Activated naive CD8-positive, alpha-beta T cell treated with anti-CD3 and anti-CD28 coated beads, Interleukin-2, amount 50 U/mL, for 16 hours (primary cell): ENCODE measurements around the gene EVX2.

Experiments
- DNase-seq: peaks from one replicate; pipeline ENCODE4 v3.0.0-alpha.2; 2020; ENCODE audit warnings: low read depth, low spot score

EVX2 gene

DNA sequence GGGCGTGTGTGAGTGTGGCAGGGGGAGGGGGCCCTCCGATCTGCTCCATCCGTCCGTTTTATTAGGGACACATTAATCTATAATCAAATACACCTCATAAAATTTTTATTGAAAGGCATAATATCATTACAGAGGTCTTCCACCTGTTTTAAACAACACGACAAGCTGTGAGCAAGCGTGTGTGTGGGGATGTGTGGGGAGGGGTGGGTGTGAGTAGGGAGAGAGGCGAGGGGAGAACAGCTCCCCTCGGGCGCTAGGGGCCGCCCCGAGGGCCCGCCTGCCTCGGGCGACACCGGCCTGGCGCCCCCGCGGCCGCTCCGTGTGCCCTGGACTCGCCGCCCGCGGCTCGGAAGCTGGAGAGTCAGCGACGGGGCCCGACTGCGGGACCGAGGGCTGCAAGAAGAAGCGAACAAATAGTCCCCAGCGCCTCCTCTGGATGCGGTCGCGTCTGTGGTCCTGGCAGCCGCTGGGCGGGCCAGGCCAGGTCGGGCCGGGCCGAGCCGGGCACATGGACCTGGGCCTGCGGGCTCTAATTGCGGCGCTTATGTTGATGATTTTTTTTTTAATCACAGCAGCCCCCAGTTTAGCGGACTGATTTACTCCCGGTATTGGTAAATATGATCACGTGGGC, 38.4 kb upstream of the EVX2 start:
- no peak for DNase-seq

GRCh38 chr2:176121190-176122051, 37.7 kb upstream of the EVX2 start:
- no peak for DNase-seq

DNA sequence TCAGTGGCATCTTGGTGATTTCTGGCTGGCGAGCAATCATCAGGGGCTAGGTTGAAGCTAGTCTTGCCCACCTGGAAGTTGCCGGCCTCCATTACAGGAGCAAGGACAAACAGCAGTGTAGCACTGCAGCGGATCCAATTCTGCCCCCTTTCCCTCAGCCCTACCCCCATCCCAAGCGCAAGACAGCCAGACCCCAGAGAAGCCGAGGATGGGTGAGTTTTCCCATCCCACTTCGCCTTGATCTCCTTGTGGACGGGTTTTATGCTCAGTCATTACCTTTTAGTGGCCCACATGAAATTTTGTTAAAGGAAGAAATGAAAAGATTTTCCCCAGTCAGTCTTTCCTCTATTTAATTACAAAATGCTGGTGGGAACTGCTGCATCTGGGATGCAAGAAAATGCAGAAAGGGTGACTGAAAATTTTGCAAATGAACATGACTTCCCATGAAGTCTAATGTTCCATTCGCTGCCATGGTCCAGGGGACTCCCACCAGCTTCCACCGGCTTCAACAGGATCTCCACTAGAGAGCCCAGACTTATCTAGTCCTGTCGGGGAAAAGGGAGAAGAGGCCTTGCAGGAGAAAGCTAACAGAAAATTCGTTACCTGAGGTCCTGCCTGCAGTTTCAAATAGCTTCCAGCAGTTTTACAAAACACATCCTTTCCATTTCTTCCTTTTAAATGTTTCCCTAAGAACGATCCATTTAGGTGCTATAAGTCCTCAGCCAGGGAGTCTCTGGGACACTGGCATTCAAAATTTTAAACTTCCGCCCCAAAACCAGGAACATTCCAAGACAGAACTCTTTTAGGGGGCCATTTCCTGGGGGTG, 36.8 kb upstream of the EVX2 start:
- no peak for DNase-seq

DNA sequence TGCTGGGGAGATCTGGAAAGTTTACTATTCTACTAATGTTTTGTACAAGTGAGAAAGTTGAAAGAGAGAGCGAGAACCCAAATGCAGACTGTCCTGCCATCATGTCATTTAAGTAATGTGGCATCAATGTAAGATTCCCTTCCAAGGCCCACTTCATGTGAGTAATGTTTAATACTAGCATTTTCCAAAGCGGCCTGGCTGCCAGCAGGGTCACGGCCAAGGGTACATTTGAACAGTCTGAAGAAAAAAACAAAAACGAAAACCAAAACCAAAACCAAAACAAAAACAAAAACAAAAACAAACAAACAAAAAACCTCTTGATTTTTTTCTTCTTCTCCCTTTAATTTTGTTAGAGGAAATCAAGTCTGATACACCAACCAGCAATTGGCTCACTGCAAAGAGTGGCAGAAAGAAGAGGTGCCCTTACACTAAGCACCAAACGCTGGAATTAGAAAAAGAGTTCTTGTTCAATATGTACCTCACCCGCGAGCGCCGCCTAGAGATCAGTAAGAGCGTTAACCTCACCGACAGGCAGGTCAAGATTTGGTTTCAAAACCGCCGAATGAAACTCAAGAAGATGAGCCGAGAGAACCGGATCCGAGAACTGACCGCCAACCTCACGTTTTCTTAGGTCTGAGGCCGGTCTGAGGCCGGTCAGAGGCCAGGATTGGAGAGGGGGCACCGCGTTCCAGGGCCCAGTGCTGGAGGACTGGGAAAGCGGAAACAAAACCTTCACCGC, 35.0 kb upstream of the EVX2 start:
- no peak for DNase-seq

- DNase-seq = no peak
Measured at GRCh38 chr2:176117823-176118371, 34.1 kb upstream of the EVX2 start.

DNA sequence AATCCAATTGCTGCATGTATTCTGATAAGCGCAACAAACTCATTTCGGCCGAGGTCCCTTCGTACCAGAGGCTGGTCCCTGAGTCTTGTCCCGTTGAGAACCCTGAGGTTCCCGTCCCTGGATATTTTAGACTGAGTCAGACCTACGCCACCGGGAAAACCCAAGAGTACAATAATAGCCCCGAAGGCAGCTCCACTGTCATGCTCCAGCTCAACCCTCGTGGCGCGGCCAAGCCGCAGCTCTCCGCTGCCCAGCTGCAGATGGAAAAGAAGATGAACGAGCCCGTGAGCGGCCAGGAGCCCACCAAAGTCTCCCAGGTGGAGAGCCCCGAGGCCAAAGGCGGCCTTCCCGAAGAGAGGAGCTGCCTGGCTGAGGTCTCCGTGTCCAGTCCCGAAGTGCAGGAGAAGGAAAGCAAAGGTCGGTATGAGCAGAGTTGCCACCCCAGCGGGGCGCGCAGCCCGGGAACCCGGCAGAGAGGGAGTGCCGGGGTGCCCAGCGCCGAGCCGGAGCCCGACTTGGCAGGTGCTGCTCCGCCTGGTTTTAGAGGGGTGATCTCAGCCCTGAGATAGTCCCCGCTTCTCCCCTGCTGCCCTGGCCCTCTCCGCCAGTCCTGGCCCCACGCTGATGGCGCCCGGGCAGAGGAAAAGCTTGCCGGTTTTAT, 33.5 kb upstream of the EVX2 start:
- DNase-seq = no peak

DNA sequence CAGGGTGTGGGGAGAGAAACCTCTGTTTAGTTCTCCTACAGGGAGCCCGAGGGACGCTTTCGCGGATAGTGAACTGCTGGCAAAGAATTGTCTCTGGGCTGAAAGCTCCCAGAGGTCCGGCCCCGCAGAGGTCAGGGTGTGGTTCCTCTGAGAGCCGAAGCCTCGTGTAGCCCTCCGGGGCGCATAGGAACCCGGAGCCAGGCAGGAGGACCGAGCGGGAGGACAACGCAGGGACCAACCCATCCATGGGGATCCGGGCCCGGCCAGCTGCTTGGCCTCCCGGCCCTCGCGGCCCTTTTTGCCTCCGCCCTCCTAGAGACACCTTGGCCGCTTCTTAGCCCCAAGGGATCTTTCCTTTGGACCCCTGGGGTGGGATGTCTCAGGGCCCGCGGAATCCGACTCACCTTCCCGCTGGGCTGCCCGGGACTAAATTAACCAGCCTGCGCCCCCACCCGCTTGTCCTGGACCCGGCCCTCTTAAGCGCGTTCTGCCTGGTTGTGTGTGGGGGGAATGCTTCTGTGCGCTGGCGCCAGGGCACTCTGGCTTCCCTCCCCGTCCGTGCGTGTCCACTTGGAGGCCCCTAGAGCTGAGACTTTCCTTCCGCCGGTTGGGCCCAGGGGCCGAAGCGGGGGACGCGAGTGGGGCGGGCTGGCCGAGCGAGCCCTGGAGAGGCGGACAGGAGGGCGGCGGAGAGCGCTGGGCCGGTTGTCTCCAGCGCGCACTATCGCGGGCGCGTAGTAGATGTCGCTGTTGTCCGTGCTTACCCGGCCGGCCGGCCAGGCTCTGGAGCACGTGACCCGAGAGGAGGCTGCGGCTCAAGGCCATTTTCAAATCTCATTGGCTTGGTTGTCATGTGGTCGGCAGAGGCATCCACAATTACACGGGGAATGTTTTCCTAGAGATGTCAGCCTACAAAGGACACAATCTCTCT, 32.4 kb upstream of the EVX2 start, which contains the start of gene HOXD10:
Gene HOXD10 (plus strand): TSS at position 896 of the 931 bp plus-strand sequence. CDS start 56 bp downstream, outside the sequence.
- DNase-seq = no peak

GRCh38 chr2:176114930-176115625, 31.3 kb upstream of the EVX2 start:
- DNase-seq = no peak

- DNase-seq = no peak
Measured at GRCh38 chr2:176114120-176114929, 30.6 kb upstream of the EVX2 start.

DNA sequence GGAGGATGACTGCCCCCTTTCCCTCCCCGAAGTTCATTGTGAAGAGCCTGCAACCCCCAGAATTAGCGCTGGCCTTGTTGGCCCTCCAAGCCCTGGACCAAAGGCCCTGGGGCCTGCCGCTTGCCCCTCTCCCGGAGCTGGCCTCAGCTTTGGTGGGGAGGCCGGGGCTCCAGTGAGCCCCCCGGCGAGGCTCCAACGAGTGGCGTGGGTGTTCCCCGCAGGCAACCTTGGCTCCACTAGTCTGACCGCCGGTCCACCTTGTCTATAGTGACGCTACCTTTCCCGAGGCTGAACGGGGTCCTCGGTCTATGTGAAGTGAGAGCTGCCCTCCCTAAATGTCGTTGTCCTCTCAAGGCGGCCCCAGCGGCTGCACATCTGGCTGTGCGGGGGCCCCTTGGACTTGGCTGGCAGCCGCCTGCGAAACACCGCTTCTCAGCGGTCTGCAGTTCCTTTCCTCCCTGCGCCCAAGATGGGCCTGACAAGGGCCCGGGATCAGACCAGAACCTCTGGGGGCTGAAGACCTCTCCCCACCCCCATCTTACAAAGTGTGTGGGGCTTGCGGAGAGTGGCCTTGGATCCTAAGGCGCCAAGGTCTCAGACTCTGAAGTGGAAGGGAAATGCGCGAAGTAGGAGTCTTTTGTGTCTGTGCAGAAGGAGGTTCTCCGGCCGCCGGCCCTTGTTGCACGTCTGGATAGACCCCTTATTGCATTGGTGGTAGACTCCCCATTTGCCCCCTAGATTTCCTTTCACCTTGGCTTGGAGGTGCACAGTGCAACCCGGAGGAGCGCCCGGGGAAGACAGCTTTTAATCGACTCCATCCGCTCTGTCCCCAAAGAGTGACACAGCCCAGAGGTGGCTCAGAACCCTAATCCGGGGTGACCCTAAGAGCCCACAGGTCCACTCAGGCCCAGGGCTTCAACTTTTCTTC, 28.9 kb upstream of the EVX2 start:
- DNase-seq = no peak

- no peak for DNase-seq
Measured at GRCh38 chr2:176111846-176112374, 28.1 kb upstream of the EVX2 start.

DNA sequence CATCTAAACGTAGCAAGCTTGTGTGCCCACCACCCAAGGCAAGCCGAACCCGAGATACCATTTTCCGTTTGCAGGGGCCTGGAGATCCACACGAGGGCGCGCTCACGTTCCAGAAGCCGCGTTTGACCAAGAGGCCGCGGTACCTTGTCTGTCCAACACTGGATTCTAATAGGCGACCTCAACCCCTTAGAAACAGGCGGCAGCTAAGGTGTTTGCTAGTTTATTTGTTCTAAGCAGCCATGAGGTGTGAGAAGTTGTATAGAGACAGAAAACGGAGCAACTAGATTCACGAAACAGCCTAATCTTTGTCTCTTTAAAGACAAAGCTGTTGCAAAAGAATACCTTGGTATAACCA, 27.5 kb upstream of the EVX2 start:
- no peak for DNase-seq

DNA sequence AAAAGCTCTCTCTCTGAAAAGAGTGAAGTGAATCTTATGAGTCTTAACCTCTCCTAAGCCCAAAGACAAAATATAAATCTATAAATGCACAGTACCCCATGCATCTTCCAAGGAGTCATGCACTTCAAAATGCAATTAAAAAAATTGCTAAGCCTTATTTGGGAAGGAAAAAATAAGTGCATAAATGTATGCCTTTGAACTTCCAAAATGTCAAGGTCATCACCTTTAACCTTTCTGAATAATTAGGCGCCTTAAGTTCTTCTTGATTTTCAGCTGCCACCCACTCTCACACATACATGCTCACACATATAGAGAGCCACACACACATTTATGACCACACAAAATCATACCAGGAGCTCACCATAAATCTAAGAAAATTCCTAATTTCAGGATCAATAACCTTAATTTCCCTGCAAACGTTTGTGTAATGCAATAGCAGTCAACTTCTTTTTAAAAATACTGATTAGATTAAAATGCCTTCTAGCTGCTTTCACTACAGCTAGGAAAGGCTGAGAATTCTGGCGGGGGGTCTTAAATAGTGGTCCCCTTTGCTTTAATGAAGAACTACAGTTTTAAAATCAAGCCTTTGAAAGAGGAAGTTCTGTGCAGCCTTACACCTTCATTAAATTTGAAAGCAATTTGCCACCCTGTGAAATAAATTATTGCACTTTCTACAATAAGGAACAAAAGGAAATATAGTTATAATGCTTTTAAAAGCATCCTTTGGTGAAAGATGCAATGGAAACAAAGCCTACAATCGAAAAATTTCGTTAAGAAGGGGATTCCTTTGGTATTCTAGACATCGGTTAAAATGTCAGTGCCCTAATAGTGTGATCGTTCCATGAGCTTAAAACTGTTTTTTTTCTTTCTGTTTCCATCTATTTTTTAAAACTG, 26.9 kb upstream of the EVX2 start:
- DNase-seq = no peak

- DNase-seq = no peak
Measured at GRCh38 chr2:176109946-176110345, 26.2 kb upstream of the EVX2 start.

DNA sequence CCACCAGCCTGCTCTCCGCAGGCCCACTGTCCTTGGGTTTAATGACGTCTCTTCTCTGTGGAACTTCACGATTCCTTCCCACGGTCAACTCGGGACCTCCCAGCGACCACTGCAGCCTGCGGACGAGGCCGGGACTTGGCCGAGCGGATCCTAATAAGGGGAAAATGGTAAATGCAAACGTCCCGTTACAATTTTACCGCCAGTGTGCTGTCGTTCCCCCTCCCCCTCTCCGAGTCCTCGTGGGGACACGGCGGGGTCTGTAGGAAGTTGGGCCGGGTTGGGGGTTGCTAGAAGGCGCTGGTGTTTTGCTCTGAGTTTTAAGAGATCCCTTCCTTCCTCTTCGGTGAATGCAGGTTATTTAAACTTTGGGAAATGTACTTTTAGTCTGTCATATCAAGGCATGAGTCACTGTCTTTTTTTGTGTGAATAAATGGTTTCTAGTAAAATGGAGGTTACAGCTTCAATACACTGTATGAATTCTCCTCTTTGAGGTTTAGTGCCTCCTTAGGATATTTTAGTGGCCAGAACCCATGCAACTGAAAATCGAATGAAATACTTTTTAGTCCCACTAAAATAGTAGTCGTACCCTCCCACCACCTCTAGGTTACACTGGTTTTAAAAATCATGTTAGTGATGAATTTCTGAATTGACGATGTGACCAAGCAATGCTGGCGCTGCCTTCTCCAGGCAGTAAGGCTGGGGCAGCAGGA, 25.6 kb upstream of the EVX2 start:
- DNase-seq = no peak
